Measurements from ENCODE around the gene CERS4. TPM values are rescaled to one million over a fixed set of nuclear protein-coding genes. Genes with fewer than 3 reads are reported as not detected.

Gene CERS4
- total and polyA plus RNA-seq, 10 of the 15 experiments (the other 5 are each of a cell fraction or from before 2014, with no cell fraction given), result 0.34 to 62.1 (median 20.7) TPM

DNA sequence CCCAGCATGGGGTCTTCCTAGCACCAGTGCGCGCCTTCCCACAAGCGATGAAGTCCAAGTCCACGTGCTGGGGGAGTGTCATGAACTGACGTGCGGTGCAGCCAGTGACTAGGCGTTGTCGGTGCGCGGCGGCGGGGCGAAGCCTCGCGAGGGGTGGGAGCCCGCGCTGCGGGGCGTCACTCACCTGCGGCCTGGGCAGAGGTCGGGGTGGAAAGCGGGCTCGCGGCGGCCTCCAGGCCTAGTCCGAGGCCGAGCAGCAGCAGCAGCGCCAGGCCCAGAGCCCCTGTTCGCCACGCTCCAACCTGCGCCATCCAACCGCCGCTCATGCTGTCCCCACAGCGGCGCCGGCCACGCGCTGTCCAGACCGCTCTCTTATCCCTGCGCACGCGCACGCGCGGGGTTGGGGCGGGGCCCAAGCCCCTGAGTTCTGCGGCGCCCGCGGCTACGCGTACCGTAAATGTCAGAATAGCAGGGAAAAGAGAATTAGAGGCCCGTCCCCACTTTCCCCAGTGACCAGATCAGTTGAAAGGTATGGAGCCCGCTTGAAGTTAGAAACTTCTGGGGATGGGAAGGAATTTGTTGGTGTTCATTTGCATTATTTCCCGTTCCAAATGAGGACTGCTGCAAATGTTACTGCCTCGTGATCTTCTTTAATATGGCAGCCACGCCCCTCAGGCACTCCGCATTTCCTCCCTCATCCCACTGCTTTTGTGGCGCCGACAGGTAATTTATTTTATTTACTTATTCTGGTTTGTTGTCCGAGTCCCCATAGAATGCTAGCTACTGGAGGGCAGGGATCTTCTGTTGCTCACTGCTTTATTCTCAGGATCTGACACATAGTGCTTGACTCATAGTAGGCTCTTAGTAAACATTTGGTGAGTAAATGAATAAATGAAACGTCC, 99.0 kb downstream of the CERS4 start, which contains the start of gene CD320 (continued):
- TF ChIP-seq, protein P1, sequence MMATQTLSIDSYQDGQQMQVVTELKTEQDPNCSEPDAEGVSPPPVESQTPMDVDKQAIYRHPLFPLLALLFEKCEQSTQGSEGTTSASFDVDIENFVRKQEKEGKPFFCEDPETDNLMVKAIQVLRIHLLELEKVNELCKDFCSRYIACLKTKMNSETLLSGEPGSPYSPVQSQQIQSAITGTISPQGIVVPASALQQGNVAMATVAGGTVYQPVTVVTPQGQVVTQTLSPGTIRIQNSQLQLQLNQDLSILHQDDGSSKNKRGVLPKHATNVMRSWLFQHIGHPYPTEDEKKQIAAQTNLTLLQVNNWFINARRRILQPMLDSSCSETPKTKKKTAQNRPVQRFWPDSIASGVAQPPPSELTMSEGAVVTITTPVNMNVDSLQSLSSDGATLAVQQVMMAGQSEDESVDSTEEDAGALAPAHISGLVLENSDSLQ (IDR thresholded peaks at IDR 0.05), result peak; percentile 97
- TF ChIP-seq SP1 (IDR thresholded peaks at IDR 0.05; ENCODE audit: low read depth, low read length) (peak; percentile 57), ZBED1 (IDR thresholded peaks at IDR 0.05; ENCODE audit: borderline replicate concordance) (no peak), TCF7 (IDR thresholded peaks at IDR 0.05; ENCODE audit: borderline replicate concordance) (no peak), NFIC (IDR thresholded peaks at IDR 0.05; ENCODE audit: low read depth, low read length) (no peak), FOS (IDR thresholded peaks at IDR 0.05; ENCODE audit: borderline replicate concordance, extremely low read depth, insufficient read length) (no peak), NR2F1 (conservative IDR thresholded peaks at IDR 0.05) (peak; percentile 76), MYB (IDR thresholded peaks at IDR 0.05; ENCODE audit: borderline replicate concordance, low read depth, low read length) (no peak), HDAC6 (IDR thresholded peaks at IDR 0.05; ENCODE audit: unreplicated experiment) (no peak), ZNF622 (IDR thresholded peaks at IDR 0.05) (no peak), CHD2 (IDR thresholded peaks at IDR 0.05; ENCODE audit: borderline replicate concordance, low read depth, low read length) (peak; percentile 97), ETV6 (conservative IDR thresholded peaks at IDR 0.05 in 1 of 2, IDR thresholded peaks at IDR 0.05 in 1 of 2; ENCODE audit: borderline replicate concordance in 1 of 2, low read depth in 1 of 2) (no peak), ZNF274 (IDR thresholded peaks at IDR 0.05; ENCODE audit: insufficient read depth, insufficient read length) (no peak), HDGF (IDR thresholded peaks at IDR 0.05) (no peak), JUND (IDR thresholded peaks at IDR 0.05; ENCODE audit: low read depth, low read length) (no peak)
- TF ChIP-seq, protein P2, sequence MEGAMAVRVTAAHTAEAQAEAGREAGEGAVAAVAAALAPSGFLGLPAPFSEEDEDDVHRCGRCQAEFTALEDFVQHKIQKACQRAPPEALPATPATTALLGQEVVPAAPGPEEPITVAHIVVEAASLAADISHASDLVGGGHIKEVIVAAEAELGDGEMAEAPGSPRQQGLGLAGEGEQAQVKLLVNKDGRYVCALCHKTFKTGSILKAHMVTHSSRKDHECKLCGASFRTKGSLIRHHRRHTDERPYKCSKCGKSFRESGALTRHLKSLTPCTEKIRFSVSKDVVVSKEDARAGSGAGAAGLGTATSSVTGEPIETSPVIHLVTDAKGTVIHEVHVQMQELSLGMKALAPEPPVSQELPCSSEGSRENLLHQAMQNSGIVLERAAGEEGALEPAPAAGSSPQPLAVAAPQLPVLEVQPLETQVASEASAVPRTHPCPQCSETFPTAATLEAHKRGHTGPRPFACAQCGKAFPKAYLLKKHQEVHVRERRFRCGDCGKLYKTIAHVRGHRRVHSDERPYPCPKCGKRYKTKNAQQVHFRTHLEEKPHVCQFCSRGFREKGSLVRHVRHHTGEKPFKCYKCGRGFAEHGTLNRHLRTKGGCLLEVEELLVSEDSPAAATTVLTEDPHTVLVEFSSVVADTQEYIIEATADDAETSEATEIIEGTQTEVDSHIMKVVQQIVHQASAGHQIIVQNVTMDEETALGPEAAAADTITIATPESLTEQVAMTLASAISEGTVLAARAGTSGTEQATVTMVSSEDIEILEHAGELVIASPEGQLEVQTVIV (IDR thresholded peaks at IDR 0.05; ENCODE audit: borderline replicate concordance, partially characterized antibody), result peak; percentile 50
- TF ChIP-seq, protein P3, sequence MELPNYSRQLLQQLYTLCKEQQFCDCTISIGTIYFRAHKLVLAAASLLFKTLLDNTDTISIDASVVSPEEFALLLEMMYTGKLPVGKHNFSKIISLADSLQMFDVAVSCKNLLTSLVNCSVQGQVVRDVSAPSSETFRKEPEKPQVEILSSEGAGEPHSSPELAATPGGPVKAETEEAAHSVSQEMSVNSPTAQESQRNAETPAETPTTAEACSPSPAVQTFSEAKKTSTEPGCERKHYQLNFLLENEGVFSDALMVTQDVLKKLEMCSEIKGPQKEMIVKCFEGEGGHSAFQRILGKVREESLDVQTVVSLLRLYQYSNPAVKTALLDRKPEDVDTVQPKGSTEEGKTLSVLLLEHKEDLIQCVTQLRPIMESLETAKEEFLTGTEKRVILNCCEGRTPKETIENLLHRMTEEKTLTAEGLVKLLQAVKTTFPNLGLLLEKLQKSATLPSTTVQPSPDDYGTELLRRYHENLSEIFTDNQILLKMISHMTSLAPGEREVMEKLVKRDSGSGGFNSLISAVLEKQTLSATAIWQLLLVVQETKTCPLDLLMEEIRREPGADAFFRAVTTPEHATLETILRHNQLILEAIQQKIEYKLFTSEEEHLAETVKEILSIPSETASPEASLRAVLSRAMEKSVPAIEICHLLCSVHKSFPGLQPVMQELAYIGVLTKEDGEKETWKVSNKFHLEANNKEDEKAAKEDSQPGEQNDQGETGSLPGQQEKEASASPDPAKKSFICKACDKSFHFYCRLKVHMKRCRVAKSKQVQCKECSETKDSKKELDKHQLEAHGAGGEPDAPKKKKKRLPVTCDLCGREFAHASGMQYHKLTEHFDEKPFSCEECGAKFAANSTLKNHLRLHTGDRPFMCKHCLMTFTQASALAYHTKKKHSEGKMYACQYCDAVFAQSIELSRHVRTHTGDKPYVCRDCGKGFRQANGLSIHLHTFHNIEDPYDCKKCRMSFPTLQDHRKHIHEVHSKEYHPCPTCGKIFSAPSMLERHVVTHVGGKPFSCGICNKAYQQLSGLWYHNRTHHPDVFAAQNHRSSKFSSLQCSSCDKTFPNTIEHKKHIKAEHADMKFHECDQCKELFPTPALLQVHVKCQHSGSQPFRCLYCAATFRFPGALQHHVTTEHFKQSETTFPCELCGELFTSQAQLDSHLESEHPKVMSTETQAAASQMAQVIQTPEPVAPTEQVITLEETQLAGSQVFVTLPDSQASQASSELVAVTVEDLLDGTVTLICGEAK (IDR thresholded peaks at IDR 0.05; ENCODE audit: borderline replicate concordance), result peak; percentile 89
- TF ChIP-seq, protein P4, sequence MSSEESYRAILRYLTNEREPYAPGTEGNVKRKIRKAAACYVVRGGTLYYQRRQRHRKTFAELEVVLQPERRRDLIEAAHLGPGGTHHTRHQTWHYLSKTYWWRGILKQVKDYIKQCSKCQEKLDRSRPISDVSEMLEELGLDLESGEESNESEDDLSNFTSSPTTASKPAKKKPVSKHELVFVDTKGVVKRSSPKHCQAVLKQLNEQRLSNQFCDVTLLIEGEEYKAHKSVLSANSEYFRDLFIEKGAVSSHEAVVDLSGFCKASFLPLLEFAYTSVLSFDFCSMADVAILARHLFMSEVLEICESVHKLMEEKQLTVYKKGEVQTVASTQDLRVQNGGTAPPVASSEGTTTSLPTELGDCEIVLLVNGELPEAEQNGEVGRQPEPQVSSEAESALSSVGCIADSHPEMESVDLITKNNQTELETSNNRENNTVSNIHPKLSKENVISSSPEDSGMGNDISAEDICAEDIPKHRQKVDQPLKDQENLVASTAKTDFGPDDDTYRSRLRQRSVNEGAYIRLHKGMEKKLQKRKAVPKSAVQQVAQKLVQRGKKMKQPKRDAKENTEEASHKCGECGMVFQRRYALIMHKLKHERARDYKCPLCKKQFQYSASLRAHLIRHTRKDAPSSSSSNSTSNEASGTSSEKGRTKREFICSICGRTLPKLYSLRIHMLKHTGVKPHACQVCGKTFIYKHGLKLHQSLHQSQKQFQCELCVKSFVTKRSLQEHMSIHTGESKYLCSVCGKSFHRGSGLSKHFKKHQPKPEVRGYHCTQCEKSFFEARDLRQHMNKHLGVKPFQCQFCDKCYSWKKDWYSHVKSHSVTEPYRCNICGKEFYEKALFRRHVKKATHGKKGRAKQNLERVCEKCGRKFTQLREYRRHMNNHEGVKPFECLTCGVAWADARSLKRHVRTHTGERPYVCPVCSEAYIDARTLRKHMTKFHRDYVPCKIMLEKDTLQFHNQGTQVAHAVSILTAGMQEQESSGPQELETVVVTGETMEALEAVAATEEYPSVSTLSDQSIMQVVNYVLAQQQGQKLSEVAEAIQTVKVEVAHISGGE (CRISPR knock-in tag; IDR thresholded peaks at IDR 0.05), result no peak
